Effector memory CD4-positive, alpha-beta T cell (primary cell): ENCODE results near the gene CACNB1.

Experiments used
- DNase-seq, 3 donors: peaks; one replicate each; pipeline ENCODE4 v3.0.0-alpha.2; 2020
- H3K27ac ChIP-seq: 2 replicates; pipeline ENCODE4 v1.7.0; 2013; ENCODE audit warnings: mild to moderate bottlenecking, low read length, moderate library complexity; ENCODE audit not compliant: insufficient read depth, poor library complexity, severe bottlenecking
- H3K27me3 ChIP-seq: replicated peaks from 2 replicates; pipeline ENCODE4 v1.7.0; 2013; ENCODE audit warnings: mild to moderate bottlenecking, low read length; ENCODE audit not compliant: insufficient read depth, control insufficient read depth, poor library complexity, severe bottlenecking
- H3K36me3 ChIP-seq: 2 replicates; pipeline ENCODE4 v1.7.0; 2013; ENCODE audit warnings: mild to moderate bottlenecking, low read length, moderate library complexity; ENCODE audit not compliant: control insufficient read depth, insufficient read depth
- H3K4me1 ChIP-seq: 2 replicates; pipeline ENCODE4 v1.7.0; 2013; ENCODE audit warnings: low read length, mild to moderate bottlenecking; ENCODE audit not compliant: control insufficient read depth, insufficient read depth, poor library complexity, severe bottlenecking
- H3K4me3 ChIP-seq: 2 replicates; pipeline ENCODE4 v1.7.0; 2013; ENCODE audit warnings: low read length, low read depth, mild to moderate bottlenecking; ENCODE audit not compliant: insufficient read depth, poor library complexity, severe bottlenecking
- H3K9me3 ChIP-seq: 2 replicates; pipeline ENCODE4 v1.7.0; 2013; ENCODE audit warnings: mild to moderate bottlenecking, low read length, moderate library complexity; ENCODE audit not compliant: control insufficient read depth

The CACNB1 gene

GRCh38 chr17:39192901-39193300 is 4.6 kb downstream of the CACNB1 start:
- no peak overlapping the region for H3K4me3 ChIP-seq
- H3K9me3 ChIP-seq: no peaks in the 10 kb centered on the region
- no peak overlapping the region for H3K27ac ChIP-seq
- peaks cover 3% of the 10 kb centered on the region for H3K36me3 ChIP-seq
- DNase-seq: no peak
- H3K27me3 ChIP-seq: no peaks in the 10 kb centered on the region
- H3K4me1 ChIP-seq: peaks cover 13% of the 10 kb centered on the region

- H3K9me3 ChIP-seq: no peaks in the 10 kb centered on the region
- peaks cover 11% of the 10 kb centered on the region for H3K4me1 ChIP-seq
- peaks cover 9% of the 10 kb centered on the region for H3K36me3 ChIP-seq
- no peaks in the 10 kb centered on the region for H3K27me3 ChIP-seq
- no peak for DNase-seq
- no peak overlapping the region for H3K27ac ChIP-seq
- H3K4me3 ChIP-seq: no peak overlapping the region
These were observed 5.5 kb downstream of the CACNB1 start for GRCh38 chr17:39191750-39192510.

- Histone ChIP-seq H3K9me3 (no peaks in the 10 kb centered on the region), H3K4me1 (no peaks in the 10 kb centered on the region), H3K4me3 (no peak overlapping the region), H3K36me3 (peaks cover 42% of the 10 kb centered on the region), H3K27ac (no peak overlapping the region), H3K27me3 (no peaks in the 10 kb centered on the region)
- DNase-seq: no peak
These were observed 10.2 kb downstream of the CACNB1 start for GRCh38 chr17:39187152-39187830.

GRCh38 chr17:39186481-39187002 is 10.9 kb downstream of the CACNB1 start:
- peaks cover 44% of the 10 kb centered on the region for H3K36me3 ChIP-seq
- H3K27me3 ChIP-seq: no peaks in the 10 kb centered on the region

GRCh38 chr17:39183720-39184119 is 13.7 kb downstream of the CACNB1 start:
- Histone ChIP-seq H3K4me3 (no peak overlapping the region), H3K27ac (no peak overlapping the region), H3K9me3 (no peaks in the 10 kb centered on the region), H3K4me1 (no peaks in the 10 kb centered on the region), H3K27me3 (no peaks in the 10 kb centered on the region), H3K36me3 (peaks cover 49% of the 10 kb centered on the region)
- DNase-seq: no peak

More at GRCh38 chr17:39186481-39187002, 10.9 kb downstream of the CACNB1 start:
- H3K27ac ChIP-seq: no peak overlapping the region
- H3K4me3 ChIP-seq: no peak overlapping the region
- no peak for DNase-seq
- H3K4me1 ChIP-seq: no peaks in the 10 kb centered on the region
- no peaks in the 10 kb centered on the region for H3K9me3 ChIP-seq

- Histone ChIP-seq H3K4me1 (no peaks in the 10 kb centered on the region), H3K27ac (no peak overlapping the region), H3K27me3 (no peaks in the 10 kb centered on the region), H3K4me3 (no peak overlapping the region), H3K9me3 (no peaks in the 10 kb centered on the region), H3K36me3 (peaks cover 46% of the 10 kb centered on the region)
- DNase-seq: no peak
These were observed 14.4 kb downstream of the CACNB1 start for GRCh38 chr17:39183045-39183444.

- no peak for DNase-seq
- Histone ChIP-seq H3K27ac (no peak overlapping the region), H3K4me3 (no peak overlapping the region), H3K36me3 (peaks cover 50% of the 10 kb centered on the region), H3K9me3 (no peaks in the 10 kb centered on the region), H3K27me3 (no peaks in the 10 kb centered on the region), H3K4me1 (no peaks in the 10 kb centered on the region)
These were observed 16.2 kb downstream of the CACNB1 start for GRCh38 chr17:39181303-39181702.

GRCh38 chr17:39178536-39178935 is 18.9 kb downstream of the CACNB1 start:
- peaks cover 36% of the 10 kb centered on the region for H3K36me3 ChIP-seq
- DNase-seq: no peak
- H3K27ac ChIP-seq: no peak overlapping the region

GRCh38 chr17:39177256-39177655 is 20.2 kb downstream of the CACNB1 start:
- Histone ChIP-seq H3K27me3 (no peaks in the 10 kb centered on the region), H3K4me3 (no peak overlapping the region), H3K4me1 (no peaks in the 10 kb centered on the region), H3K27ac (no peak overlapping the region), H3K36me3 (peaks cover 27% of the 10 kb centered on the region), H3K9me3 (no peaks in the 10 kb centered on the region)
- no peak for DNase-seq

More at GRCh38 chr17:39178536-39178935, 18.9 kb downstream of the CACNB1 start:
- H3K4me3 ChIP-seq: no peak overlapping the region
- no peaks in the 10 kb centered on the region for H3K27me3 ChIP-seq
- no peaks in the 10 kb centered on the region for H3K9me3 ChIP-seq
- no peaks in the 10 kb centered on the region for H3K4me1 ChIP-seq

- H3K4me3 ChIP-seq: no peak overlapping the region
- peaks cover 21% of the 10 kb centered on the region for H3K36me3 ChIP-seq
- no peaks in the 10 kb centered on the region for H3K27me3 ChIP-seq
- H3K27ac ChIP-seq: no peak overlapping the region
- H3K4me1 ChIP-seq: no peaks in the 10 kb centered on the region
- DNase-seq: no peak
- H3K9me3 ChIP-seq: no peaks in the 10 kb centered on the region
These were observed 21.8 kb downstream of the CACNB1 start for GRCh38 chr17:39175695-39176093.
